Measurements from ENCODE around the gene BRPF1. TPM values are rescaled to one million over a fixed set of nuclear protein-coding genes. Genes with fewer than 3 reads are reported as not detected.

The BRPF1 gene
- total and polyA plus RNA-seq, 2 experiments from 2014 or later = 8.0 to 24.7 TPM

GRCh38 chr3:9769012-9769411 lies 37.5 kb downstream of the BRPF1 start (continued):
- no peak for TF ChIP-seq CTCF (conservative IDR thresholded peaks at IDR 0.05; ENCODE audit: low read depth in 2 of 2)
- no peak for TF ChIP-seq CREB1 (CRISPR knock-in tag; IDR thresholded peaks at IDR 0.05; ENCODE audit: low read depth)
- no peak for TF ChIP-seq REST (IDR thresholded peaks at IDR 0.05; ENCODE audit: unreplicated experiment)
- TF ChIP-seq STAT1 (IDR thresholded peaks at IDR 0.05; ENCODE audit: unreplicated experiment) = no peak
- TF ChIP-seq POLR2AphosphoS5 (IDR thresholded peaks at IDR 0.05; ENCODE audit: low read depth) = no peak
- TF ChIP-seq NANOG (IDR thresholded peaks at IDR 0.05; ENCODE audit: borderline replicate concordance) = no peak
- no peak for TF ChIP-seq ZNF114 (CRISPR knock-in tag; IDR thresholded peaks at IDR 0.05)
- no peak for TF ChIP-seq ZNF331 (CRISPR knock-in tag; IDR thresholded peaks at IDR 0.05; ENCODE audit: low read depth)

- Histone ChIP-seq H3F3A (replicated peaks; ENCODE audit: low read depth) (no peaks in the 10 kb centered on the region), H3K27me3 (ENCODE audit: insufficient read depth) (peaks cover 62% of the 10 kb centered on the region), H4K20me1 (replicated peaks; ENCODE audit: insufficient read depth) (no peaks in the 10 kb centered on the region), H3K4me3 (peak within 1 kb of the TSS; percentile 68), H3K4me2 (peak within 1 kb of the TSS; percentile 85), H2AFZ (peak within 1 kb of the TSS; percentile 93), H3K36me3 (ENCODE audit: insufficient read depth) (no peaks in the 10 kb centered on the region), H3K4me1 (ENCODE audit: insufficient read depth) (no peaks in the 10 kb centered on the region), H3K9me2 (ENCODE audit: insufficient read depth) (no peaks in the 10 kb centered on the region), H3K79me2 (replicated peaks; ENCODE audit: insufficient read depth) (no peaks in the 10 kb centered on the region), H3K27ac (ENCODE audit: low read depth) (no peak within 1 kb of the TSS)
- Mint-ChIP-seq H3K9me3 (no peaks in the 10 kb centered on the region), H3K4me3 (peak within 1 kb of the TSS; percentile 69), H3K27me3 (ENCODE audit: insufficient read depth, low read depth, poor library complexity) (peaks cover 42% of the 10 kb centered on the region), H3K4me1 (peaks cover 18% of the 10 kb centered on the region), H3K27ac (no peak within 1 kb of the TSS), H3K36me3 (ENCODE audit: low read depth) (no peaks in the 10 kb centered on the region)
- peak; percentile 94 for ATAC-seq
- peak; percentile 86 for DNase-seq (ENCODE audit: low spot score)
- TF ChIP-seq REST (IDR thresholded peaks at IDR 0.05; ENCODE audit: unreplicated experiment) (no peak), ZNF331 (CRISPR knock-in tag; IDR thresholded peaks at IDR 0.05; ENCODE audit: low read depth) (peak; percentile 89), POLR2AphosphoS5 (IDR thresholded peaks at IDR 0.05; ENCODE audit: low read depth) (peak; percentile 43; the same call in 1 of the 2 replicates)
These were observed 38.1 kb downstream of the BRPF1 start, which contains the start of gene CAMK1 for GRCh38 chr3:9769426-9770275. Gene CAMK1 (minus strand): TSS chr3:9769947. CDS start chr3:9767749, 2,198 bp downstream.
